ENCODE results near the gene PLCB2. TPM values are rescaled to one million over a fixed set of nuclear protein-coding genes. Genes with fewer than 3 reads are reported as not detected.

The PLCB2 gene
- total RNA-seq, 2 donors from 2014 or later, result 4.4 to 5.3 TPM

DNA sequence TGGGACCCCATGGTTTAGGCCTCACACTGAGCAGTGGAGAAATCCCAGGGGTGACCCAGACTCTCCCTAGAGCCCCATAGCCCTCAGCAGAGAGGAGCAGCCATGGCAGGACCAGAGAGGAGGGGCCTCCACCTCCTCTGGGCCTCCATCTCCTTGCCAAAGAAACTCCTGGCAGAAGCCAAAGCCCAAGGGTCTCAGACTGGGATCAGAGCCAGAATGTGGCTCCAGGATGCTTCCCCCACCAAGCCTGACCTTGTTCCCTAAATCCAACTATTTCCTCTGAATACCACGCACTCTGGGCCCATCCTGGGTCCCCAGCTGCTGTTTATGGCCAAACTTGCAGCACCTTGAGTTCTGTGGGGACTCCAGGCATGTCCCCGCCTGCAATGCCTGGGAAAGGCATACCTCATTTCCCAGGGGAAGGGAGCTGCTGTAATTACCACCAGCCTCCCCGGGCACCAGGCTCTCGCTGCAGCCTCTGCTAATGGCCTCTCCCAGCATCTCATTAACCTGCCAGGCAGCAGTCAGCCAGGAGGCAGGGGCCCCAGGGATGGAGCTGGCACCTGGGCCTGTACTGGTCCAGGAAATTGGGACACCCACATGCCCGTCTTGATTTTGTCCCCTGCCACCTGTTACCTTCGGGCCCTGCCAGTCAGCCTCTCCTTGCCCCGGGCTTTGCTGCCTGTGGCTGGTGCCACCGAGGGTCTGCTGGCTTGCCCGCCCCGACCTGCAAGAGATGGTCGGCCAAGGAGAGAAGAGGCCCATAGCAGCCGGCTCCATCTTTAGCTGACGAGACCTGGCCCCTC is 28.4 kb upstream of the PLCB2 start:
- Histone ChIP-seq H3K27me3 (ENCODE audit: control insufficient read depth, insufficient read depth, low read length, poor library complexity, severe bottlenecking) (no peaks in the 10 kb centered on the region), H3K36me3 (ENCODE audit: control insufficient read depth, insufficient read depth, low read length) (no peaks in the 10 kb centered on the region), H3K4me3 (ENCODE audit: low read length) (no peak overlapping the region), H3K4me1 (ENCODE audit: control insufficient read depth, insufficient read depth, low read length) (no peaks in the 10 kb centered on the region), H3K27ac (ENCODE audit: low read depth, low read length) (no peak overlapping the region), H3K9ac (ENCODE audit: extremely low read depth, low read length, poor library complexity, severe bottlenecking) (no peak overlapping the region), H3K9me3 (ENCODE audit: control insufficient read depth, low read length) (no peaks in the 10 kb centered on the region)
- H3K9me3 Mint-ChIP-seq, result no peaks in the 10 kb centered on the region
- 80 to 93% methylated on average over 4 to 11 of the region's 13 CpGs for WGBS, 2 experiments (ENCODE audit: insufficient coverage in 1 of 2, insufficient read length in 1 of 2)
- H3K27me3 Mint-ChIP-seq (ENCODE audit: insufficient read depth), result peaks cover 22% of the 10 kb centered on the region
- no peak for TF ChIP-seq CTCF (conservative IDR thresholded peaks at IDR 0.05)
- no peak for DNase-seq
- no peak overlapping the region for H3K27ac Mint-ChIP-seq
- H3K4me3 Mint-ChIP-seq, result no peak overlapping the region
- peaks cover 13% of the 10 kb centered on the region for H3K4me1 Mint-ChIP-seq
- no peaks in the 10 kb centered on the region for H3K36me3 Mint-ChIP-seq (ENCODE audit: low read depth)

GRCh38 chr15:40334941-40335795 is 27.4 kb upstream of the PLCB2 start:
- Mint-ChIP-seq H3K27me3 (ENCODE audit: insufficient read depth) (peaks cover 22% of the 10 kb centered on the region), H3K9me3 (no peaks in the 10 kb centered on the region), H3K4me1 (peaks cover 13% of the 10 kb centered on the region), H3K27ac (no peak overlapping the region), H3K4me3 (no peak overlapping the region), H3K36me3 (ENCODE audit: low read depth) (no peaks in the 10 kb centered on the region)
- Histone ChIP-seq H3K9ac (ENCODE audit: extremely low read depth, low read length, poor library complexity, severe bottlenecking) (no peak overlapping the region), H3K4me1 (ENCODE audit: control insufficient read depth, insufficient read depth, low read length) (no peaks in the 10 kb centered on the region), H3K9me3 (ENCODE audit: control insufficient read depth, low read length) (no peaks in the 10 kb centered on the region), H3K27me3 (ENCODE audit: control insufficient read depth, insufficient read depth, low read length, poor library complexity, severe bottlenecking) (no peaks in the 10 kb centered on the region), H3K36me3 (ENCODE audit: control insufficient read depth, insufficient read depth, low read length) (no peaks in the 10 kb centered on the region), H3K27ac (ENCODE audit: low read depth, low read length) (no peak overlapping the region), H3K4me3 (ENCODE audit: low read length) (no peak overlapping the region)
- 87 to 89% methylated on average over 21 to 26 of the region's 26 CpGs for WGBS, 2 experiments (ENCODE audit: insufficient coverage in 1 of 2, insufficient read length in 1 of 2)
- DNase-seq, result no peak
- TF ChIP-seq CTCF (conservative IDR thresholded peaks at IDR 0.05), result no peak

GRCh38 chr15:40334541-40334940 is 26.8 kb upstream of the PLCB2 start:
- Histone ChIP-seq H3K4me1 (ENCODE audit: control insufficient read depth, insufficient read depth, low read length) (no peaks in the 10 kb centered on the region), H3K9me3 (ENCODE audit: control insufficient read depth, low read length) (no peaks in the 10 kb centered on the region), H3K27ac (ENCODE audit: low read depth, low read length) (no peak overlapping the region), H3K4me3 (ENCODE audit: low read length) (no peak overlapping the region), H3K27me3 (ENCODE audit: control insufficient read depth, insufficient read depth, low read length, poor library complexity, severe bottlenecking) (no peaks in the 10 kb centered on the region), H3K36me3 (ENCODE audit: control insufficient read depth, insufficient read depth, low read length) (no peaks in the 10 kb centered on the region), H3K9ac (ENCODE audit: extremely low read depth, low read length, poor library complexity, severe bottlenecking) (no peak overlapping the region)
- no peak for DNase-seq
- no peak for TF ChIP-seq CTCF (conservative IDR thresholded peaks at IDR 0.05)
- H3K36me3 Mint-ChIP-seq (ENCODE audit: low read depth), result no peaks in the 10 kb centered on the region
- H3K4me1 Mint-ChIP-seq, result peaks cover 13% of the 10 kb centered on the region
- H3K27ac Mint-ChIP-seq, result no peak overlapping the region
- peaks cover 22% of the 10 kb centered on the region for H3K27me3 Mint-ChIP-seq (ENCODE audit: insufficient read depth)
- 91% methylated on average over 3 of the region's 3 CpGs; no CpG with 5 or more reads in 1 of the 2 experiments for WGBS, 2 experiments (ENCODE audit: insufficient coverage in 1 of 2, insufficient read length in 1 of 2)
- H3K9me3 Mint-ChIP-seq, result no peaks in the 10 kb centered on the region
- H3K4me3 Mint-ChIP-seq, result no peak overlapping the region
